ENCODE results near the gene NFATC3. TPM values are rescaled to one million over a fixed set of nuclear protein-coding genes. Genes with fewer than 3 reads are reported as not detected.

Gene NFATC3
- total and polyA plus RNA-seq, 2 donors (not counting 1 experiment from before 2014, with no cell fraction given) = 33.4 to 115 TPM

GRCh38 chr16:68235108-68235886 is 150.1 kb downstream of the NFATC3 start:
- H3K4me3 Mint-ChIP-seq = peak overlapping the region; percentile 74
- no peak overlapping the region for H3K27ac ChIP-seq (ENCODE audit: low read length in 2 of 2)
- WGBS (ENCODE audit: insufficient coverage) = 76% methylated on average over 73 of the region's 73 CpGs

More at GRCh38 chr16:68235108-68235886, 150.1 kb downstream of the NFATC3 start:
- no peaks in the 10 kb centered on the region for H3K27me3 ChIP-seq (replicated peaks in 1 of 4; ENCODE audit: control extremely low read depth in 1 of 4, control insufficient read depth in 3 of 4, insufficient read depth in 4 of 4, low read length in 3 of 4)
- ATAC-seq (ENCODE audit: low read depth) = no peak
- H3K9ac ChIP-seq (ENCODE audit: low read length) = peak overlapping the region; percentile 70
- ChIA-PET CTCF (interaction anchor here (1.6 to 2.1 kb wide), 3 partner anchors 93 to 142 kb away, joined by 4 to 16 read pairs (median 6); no protein-coding TSS in a partner anchor), POLR2A (interaction anchor here (0.6 to 0.7 kb wide), 2 partner anchors 13 to 115 kb away, joined by 3 to 4 read pairs; no protein-coding TSS in a partner anchor)
- H4K20me1 ChIP-seq (ENCODE audit: control insufficient read depth, insufficient read depth, low read length, poor library complexity, severe bottlenecking) = peaks cover 6% of the 10 kb centered on the region
- DNase-seq = peak; percentile 52
- H3K4me3 ChIP-seq (ENCODE audit: control extremely low read depth in 1 of 5, extremely low read depth in 1 of 5, insufficient read depth in 1 of 5, low read depth in 2 of 5, low read length in 4 of 5) = peak overlapping the region in 1 of 5 experiments; percentile 68
- H3K4me2 ChIP-seq (replicated peaks; ENCODE audit: low read depth, low read length, poor library complexity, severe bottlenecking) = peak overlapping the region; percentile 92
- intact Hi-C loops (cut with micrococcal nuclease) = loop anchor here (5.0 kb wide), 1 partner anchor 403 kb away; no protein-coding TSS in a partner anchor
- H3K79me2 ChIP-seq (ENCODE audit: control insufficient read depth, insufficient read depth, low read length) = no peaks in the 10 kb centered on the region
- Mint-ChIP-seq H3K9me3 (ENCODE audit: insufficient read depth) (no peaks in the 10 kb centered on the region), H3K27ac (peak overlapping the region; percentile 81), H3K27me3 (no peaks in the 10 kb centered on the region), H3K4me1 (peaks cover 40% of the 10 kb centered on the region)
- peaks cover 22 to 42% of the 10 kb centered on the region in 2 donors for H3K4me1 ChIP-seq (ENCODE audit: control insufficient read depth in 2 of 2, insufficient read depth in 2 of 2, low read length in 2 of 2)
- peaks cover 0 to 6% of the 10 kb centered on the region in 2 experiments for H3K36me3 ChIP-seq (replicated peaks in 1 of 2; ENCODE audit: control extremely low read depth in 1 of 2, control insufficient read depth in 1 of 2, extremely low read depth in 1 of 2, insufficient read depth in 2 of 2, low read length in 1 of 2)
- H3K9me3 ChIP-seq (ENCODE audit: control extremely low read depth in 1 of 3, control insufficient read depth in 2 of 3, insufficient read depth in 1 of 3, low read length in 2 of 3) = peaks cover 0 to 3% (median 0%) of the 10 kb centered on the region in 3 donors
- TF ChIP-seq CTCF (IDR thresholded peaks at IDR 0.05) (no peak), EZH2 (IDR thresholded peaks at IDR 0.05; ENCODE audit: borderline replicate concordance, insufficient read depth, low read depth, low read length, poor library complexity, severe bottlenecking) (no peak)
- H2AFZ ChIP-seq (ENCODE audit: insufficient read depth, low read depth, low read length, poor library complexity, severe bottlenecking) = peak overlapping the region; percentile 84

All from B cell (primary cell).